Stimulated activated CD8-positive, alpha-beta memory T cell treated with anti-CD3 and anti-CD28 coated beads, Interleukin-15, amount 100 ng/mL, for 24 hours (primary cell): Measurements from ENCODE around the gene PTPN5.
"Not testable (repeated sequence)": the region's sequence is repeated elsewhere in the genome, so short reads cannot be mapped to it uniquely, and the experiment has no call there.

Source experiments
- DNase-seq: peaks from one replicate; pipeline ENCODE4 v3.0.0-alpha.2; 2020; ENCODE audit warnings: low read depth

PTPN5 gene

DNA sequence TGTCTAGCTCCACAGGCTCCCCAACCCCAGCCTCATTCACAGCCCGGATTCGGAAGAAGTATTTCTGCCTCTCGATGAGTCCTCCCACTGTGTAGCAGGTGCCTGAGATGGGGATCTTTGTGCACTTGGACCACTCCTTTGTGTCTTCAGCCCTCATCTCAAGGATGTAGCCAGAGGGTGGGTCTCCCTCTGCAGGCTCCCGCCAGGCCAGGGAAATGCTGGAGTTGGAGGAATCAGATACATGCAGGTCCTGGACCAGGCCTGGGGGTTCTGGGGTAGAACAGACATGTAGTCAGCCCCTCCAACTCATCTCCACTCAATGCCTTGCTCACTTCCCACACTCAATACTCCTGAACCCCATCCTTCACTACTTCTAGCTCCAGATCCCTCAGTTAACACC lies 82.2 kb downstream of the PTPN5 start:
- DNase-seq: no peak

DNA sequence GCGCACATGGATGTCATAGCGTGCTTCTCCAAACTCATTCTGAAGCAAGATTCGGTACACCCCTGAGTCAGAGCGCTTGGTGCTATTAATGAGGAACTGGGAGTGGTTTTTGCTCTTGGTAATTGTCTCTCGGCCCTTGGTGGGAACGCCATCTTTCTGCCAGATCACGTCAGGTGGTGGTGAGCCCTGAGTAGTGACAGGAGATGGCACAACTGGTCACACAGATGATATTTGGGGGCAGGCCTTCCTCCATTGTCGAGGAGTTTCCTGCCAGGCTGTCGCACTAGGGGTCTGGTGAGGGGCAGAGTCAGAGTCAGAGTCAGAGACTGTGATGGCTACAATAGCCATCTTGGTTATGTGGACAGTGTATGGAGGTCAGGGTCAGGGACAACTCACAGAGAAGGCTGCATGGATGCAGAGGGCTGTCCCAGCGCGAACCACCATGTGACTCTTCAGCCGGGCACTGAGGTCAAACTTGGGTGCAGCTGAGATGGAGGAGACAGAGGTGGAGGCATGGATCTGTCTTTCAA lies 83.7 kb downstream of the PTPN5 start:
- DNase-seq: no peak

DNA sequence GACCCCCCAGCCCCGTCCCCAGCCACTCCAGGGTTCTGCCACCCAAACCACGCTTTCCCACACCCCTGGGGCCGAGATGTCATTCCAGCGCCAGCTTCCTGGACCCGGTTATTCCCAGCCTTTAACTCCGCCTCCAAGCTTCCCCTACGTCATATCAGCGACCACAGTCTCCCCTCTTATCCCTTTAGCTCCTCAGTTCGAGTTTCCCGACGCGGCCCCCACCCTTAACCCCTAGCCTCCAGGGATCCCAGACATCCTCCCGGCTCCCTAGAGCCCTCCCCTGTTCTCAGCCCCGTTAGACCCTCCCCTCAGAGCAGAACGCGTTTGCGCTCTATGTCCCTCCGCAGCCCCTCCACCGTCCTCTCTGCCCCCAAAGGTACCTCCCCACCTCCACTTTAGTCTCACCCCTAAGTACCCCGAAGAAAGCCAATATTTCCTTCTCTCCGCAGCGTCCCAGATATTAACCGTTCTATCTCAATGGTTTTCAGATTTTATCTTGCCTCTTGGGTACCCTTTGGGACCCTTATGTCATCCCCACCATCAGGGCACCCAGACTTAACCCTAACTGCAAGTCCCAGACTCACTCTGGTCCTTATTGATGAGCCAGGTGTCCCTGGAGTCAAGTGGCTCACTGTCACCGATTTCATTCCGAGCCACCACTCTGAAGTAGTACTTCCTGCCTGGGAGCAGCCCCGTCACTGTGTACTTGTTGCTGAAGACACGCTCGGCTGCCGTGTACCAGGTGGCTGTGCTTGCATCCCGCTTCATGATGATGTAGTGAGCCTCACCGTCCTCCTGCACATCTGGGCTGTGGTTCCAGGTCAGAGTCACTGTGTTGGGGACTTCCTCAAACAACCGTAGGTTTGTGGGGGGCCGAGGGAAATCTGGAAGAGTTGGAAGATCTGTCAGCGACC lies 85.0 kb downstream of the PTPN5 start:
- DNase-seq: no peak

DNA sequence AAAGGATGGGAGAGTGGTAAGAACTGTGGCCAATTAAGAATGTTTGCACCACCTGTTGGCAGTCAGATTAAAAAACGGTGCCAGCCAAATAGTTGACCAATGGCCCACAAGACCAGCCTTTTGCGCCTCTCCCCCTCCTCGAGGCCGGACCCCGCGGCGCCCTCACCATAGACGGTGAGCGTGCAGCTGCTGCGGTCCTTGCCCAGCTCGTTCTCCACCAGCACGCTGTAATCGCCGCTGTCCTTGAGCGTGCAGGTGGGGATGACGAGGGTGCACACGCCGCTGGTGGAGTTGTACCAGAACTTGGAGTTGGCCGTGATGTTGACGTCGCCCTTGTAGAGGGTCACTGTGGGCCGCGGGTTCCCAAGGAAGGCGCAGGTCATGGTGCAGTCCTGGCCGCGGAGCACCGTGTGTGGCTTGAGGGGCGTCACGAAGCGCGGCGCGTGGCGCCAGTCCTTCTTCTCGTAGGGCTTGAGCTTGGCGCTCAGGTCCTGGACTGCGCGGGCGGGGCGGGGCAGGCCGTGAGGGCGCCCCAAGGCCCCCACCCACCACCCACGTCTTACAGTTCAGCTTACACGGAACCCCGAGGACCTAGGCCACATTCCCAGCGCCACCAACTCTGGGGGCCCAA lies 85.8 kb downstream of the PTPN5 start:
- DNase-seq: no peak

DNA sequence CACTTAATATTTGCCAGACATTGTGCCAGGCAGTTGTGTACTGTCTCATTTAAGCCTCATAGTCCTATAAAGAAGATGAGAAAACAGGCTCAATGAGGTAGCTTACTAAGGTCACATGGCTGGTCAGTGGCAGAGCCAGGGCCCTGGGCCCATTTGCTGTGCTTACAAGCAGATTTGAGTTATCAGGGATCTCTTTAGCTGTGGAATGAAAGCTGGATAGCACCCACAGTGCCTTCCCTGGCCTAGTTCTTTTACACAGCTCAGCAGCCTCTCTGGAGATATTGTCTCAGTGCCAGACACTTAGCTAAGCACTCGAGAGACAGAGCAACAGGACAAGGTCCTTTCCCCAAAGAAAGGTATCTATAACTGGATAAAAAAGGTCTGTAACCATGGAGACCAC lies 86.9 kb downstream of the PTPN5 start:
- no peak for DNase-seq

- no peak for DNase-seq
Observed at GRCh38 chr11:18704045-18704645, 87.5 kb downstream of the PTPN5 start.

DNA sequence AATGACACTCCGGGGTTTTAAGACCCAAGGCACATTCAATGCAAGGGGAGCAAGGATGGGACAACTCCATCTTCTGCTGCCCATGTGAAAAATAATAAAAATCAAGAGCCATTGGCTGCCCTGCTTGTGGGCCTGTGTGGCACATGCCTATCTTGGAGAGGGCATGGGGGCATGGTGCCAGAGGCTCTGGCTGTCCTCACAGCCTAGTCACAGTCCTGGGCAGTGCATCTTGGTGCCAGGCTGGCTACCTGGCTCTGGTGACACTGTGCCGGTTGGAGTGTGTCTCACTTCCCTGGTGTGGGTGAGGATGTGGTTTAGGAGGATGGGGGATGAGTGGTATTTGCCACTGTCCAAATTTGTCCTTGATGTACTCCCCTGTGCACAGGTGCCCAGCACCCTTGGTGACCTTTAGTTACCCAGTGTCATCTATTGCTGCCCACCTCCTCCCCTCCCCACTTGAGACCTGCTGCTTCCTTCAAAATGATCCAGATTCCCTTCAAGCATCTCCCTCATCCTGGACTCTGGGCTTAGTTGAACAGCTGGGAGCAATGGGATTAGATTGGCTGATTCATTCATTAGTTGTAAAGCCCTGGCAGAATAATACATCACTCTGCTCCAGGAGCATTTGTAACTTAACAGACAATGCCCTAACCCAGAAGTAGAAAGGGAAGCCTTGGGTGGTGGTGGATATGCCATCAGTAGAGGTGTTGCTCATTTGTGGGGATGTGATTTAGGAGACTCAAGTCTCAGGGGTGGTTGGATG lies 88.4 kb downstream of the PTPN5 start:
- no peak for DNase-seq

DNA sequence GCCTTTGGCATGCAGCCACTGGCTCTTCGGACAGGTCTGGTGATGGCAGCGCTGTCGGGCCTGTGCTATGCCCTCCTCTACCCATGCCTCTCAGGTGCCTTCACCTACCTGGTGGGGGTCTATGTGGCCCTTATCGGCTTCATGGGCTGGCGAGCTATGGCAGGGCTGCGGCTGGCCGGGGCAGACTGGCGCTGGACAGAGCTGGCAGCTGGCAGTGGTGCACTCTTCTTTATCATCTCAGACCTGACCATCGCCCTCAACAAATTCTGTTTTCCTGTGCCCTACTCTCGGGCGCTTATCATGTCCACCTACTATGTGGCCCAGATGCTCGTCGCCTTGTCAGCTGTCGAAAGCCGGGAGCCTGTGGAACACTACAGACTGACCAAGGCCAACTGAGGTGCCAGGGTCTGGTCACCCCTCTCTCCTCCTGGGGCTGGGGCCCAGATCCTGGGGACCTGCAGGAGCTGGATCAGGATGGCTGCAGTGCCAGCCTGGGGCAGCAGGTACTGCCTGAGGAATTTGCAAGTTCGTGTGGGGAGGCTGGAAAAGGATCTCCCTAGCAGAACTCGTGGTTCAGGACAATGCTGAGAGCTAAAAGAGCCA lies 89.9 kb downstream of the PTPN5 start:
- no peak for DNase-seq

DNA sequence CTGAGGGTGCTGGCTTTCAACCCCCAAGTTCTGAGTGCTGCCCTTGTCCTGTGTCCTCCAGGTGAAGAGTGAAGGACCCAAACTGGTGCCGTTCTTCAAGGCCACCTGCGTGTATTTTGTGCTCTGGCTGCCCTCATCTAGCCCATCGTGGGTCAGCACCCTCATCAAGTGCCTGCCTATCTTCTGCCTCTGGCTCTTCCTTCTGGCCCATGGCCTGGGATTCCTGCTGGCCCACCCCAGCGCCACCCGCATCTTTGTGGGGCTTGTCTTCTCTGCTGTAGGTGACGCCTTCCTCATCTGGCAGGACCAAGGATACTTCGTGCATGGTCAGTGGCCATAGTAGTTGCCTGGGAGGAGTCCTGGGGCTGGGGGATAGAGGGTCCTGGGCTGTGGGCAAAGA lies 90.7 kb downstream of the PTPN5 start:
- no peak for DNase-seq

- DNase-seq: no peak
Observed at GRCh38 chr11:18700375-18700774, 91.2 kb downstream of the PTPN5 start.

DNA sequence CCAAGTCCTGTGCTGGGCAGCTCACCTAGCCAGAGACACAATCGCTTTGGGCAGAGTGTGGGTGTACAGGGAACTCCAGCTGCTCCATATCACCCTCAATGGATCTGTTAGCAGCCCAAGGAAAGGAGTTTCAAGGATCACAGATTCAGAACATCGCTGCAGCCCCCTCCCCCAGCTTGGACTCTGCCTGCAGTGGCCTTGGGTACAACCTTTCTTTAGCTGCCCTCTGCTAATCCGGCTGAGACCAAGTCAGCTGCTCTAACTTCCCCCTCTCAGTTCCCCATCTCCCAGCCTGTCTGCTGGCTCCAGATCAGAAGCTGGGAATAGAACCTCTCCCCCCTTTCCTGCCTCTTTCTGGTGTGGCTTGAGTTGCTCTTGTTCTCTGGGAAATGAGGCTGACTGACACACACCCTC lies 91.7 kb downstream of the PTPN5 start:
- DNase-seq: no peak

DNA sequence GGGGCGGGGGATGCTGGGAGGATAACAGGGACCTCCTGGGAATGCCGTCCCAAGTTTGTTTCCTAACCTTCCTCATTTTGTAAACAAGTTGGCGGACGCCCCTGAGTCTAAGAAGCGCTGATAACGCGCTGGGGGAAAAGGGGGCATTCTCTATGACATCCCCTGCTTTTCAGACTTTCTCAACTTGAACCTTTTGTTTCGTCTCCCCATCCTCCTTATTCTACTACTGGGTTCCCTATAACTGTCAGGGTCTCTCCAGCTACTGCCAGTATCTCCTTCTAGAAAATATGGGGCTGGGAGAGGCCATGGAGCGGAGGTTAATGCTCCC lies 92.4 kb downstream of the PTPN5 start:
- DNase-seq: no peak

DNA sequence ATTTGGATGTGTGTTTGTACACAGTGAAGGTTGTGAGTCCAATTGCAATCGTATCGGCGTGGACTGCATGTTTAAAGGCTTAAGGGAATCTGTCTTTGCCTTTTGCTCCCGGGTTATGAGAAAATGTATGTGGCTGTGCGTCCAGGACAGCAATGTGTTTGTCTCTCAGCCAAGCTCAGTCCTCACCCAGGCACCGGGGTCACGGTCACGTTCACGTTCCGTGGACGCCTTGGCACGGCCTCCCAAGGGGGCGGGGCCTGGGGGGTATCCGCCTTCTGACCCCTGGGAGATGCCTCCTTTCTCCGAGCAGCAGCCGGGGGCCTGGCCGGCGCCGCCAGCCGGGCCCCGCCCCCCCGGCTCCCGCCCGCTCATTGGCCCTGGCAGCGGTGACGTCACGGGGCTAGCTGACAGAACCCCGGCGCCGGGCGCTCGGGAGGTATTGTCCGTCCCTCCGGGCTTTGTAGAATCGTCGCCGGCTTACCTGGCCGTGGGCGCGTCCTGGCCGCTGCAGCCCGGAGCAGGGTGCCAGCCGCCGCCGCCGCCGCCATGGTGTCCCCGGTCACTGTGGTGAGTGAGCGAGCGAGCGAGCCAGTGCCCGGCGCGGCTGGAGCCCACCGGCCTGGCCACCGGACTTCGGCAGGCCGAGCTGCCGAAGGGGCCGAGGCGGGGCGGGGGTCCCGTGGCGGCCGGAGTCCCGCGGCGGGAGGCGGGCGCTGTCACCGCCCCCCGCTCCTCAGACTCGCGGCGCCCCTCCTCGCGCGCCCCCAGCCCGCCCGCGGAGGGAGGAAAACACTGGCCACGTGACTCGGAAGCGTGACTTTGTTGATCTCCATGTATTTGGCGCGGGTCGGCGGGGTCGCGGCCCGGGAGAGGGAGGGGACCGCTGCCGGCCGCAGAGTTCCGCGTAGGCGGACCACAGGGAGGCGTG lies 93.0 kb downstream of the PTPN5 start, which contains the start of gene TMEM86A:
TSS of gene TMEM86A (plus strand) at position 439 of the 928 bp plus-strand sequence. CDS start at position 547, 108 bp downstream.
- peak; percentile 78 for DNase-seq

DNA sequence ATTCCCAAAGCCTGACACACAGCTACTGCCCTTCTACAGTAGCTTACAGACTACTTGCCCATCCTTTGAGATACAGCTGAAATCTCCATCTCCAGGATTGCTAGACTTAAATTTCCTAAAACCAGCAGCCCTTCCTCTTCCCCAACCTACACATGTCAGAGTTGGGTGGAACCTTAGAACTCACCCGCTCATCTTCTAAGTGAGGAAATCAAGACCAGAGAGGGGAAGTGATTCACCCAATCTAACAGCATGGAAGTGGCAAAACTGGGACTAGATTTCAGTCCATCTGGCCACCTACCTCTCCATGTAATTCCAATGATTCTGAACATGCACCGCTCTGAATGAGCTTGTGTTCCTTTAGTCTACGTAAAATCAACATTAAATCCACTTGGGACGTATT lies 94.0 kb downstream of the PTPN5 start:
- no peak for DNase-seq

DNA sequence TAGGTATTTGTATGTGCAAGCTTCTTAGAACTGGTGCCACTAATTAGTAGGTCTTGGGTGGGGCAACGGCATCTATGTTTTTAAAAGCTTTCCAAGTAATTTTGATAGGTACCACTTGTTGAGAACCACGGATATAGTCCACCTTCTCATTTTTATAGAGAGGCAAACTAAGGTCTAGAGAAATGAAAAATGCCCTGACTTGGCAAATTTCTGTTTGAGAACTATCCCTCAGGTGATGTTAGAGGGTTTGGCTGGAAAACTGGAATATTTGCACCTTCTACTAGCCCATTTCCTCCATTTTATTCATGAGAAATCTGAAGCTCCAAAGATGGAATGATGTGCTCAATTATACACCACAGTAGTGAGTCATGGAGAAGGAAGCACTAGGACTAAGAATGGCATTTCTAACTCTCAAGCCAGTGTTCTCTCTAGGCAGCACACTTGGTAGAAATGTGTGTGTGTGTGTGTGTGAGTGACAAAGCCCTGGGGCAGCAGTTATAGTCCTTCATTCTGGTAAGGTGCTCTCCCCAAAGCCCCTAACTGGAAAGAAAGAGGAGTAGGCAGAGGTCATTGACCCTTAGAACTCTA lies 94.9 kb downstream of the PTPN5 start:
- DNase-seq: no peak

- DNase-seq: no peak
Observed at GRCh38 chr11:18692941-18693760, 98.4 kb downstream of the PTPN5 start.

GRCh38 chr11:18691467-18692140 lies 100.0 kb downstream of the PTPN5 start:
- DNase-seq: not testable (repeated sequence)

DNA sequence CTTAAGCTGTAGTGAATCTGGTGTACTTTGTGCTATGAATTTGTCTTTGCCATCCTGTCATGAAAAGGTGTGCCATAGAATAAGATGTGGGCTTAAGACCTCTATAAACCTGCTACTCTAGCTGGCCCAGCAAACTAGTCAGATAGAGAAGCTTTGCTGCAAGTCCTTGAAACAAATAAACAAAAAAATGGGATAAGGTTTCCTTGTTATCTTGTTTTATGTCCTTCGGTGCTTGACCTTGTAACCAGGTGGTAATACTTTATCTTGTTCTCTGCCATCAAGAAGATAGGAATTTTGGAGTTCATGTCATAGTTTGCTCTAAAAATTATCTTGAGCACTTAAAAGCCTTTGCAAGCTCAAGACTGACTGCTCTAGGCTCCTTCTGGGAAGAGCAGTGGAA lies 107.3 kb downstream of the PTPN5 start:
- no peak for DNase-seq

DNA sequence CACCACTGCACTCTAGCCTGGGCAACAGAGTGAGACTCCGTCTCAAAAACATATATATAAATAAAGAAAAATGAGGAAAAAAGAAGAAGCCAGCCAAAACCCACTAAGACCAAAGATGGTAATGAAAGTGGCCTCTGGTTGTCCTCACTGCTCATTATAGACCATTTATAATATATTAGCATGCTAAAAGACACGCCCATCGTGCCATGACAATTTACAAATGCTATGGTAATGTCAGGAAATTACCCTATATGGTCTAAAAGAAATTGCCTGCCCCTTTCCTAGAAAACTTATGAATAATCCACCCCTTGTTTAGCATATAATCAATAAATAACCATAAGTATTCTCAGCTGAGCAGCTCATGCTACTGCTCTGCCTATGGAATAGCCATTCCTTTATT lies 109.1 kb downstream of the PTPN5 start:
- no peak for DNase-seq
